ENCODE data around the gene PSMD11.

GRCh38 chr17:32463304-32463703 is 19.0 kb downstream of the PSMD11 start:
- TF ChIP-seq CTCF (IDR thresholded peaks at IDR 0.05; ENCODE audit: insufficient read depth, low read depth, low read length), result no peak
- TF ChIP-seq EZH2 (IDR thresholded peaks at IDR 0.05; ENCODE audit: insufficient read depth, low read length), result no peak
